Glutamatergic neuron (in vitro differentiated cells): ENCODE measurements around the gene SMG1. TPM values are rescaled to one million over a fixed set of nuclear protein-coding genes. Genes with fewer than 3 reads are reported as not detected.

ENCODE experiments used
- DNase-seq: peaks from one replicate; pipeline ENCODE4 v3.0.0; 2022
- H3K27ac Mint-ChIP-seq: one replicate; pipeline ENCODE4 v1.8.0; 2020; ENCODE audit warnings: mild to moderate bottlenecking, mixed read lengths, inconsistent platforms; ENCODE audit not compliant: unreplicated experiment
- H3K27me3 Mint-ChIP-seq: one replicate; pipeline ENCODE4 v1.8.0; 2020; ENCODE audit warnings: mild to moderate bottlenecking, moderate library complexity, mixed read lengths, inconsistent platforms; ENCODE audit not compliant: unreplicated experiment
- H3K36me3 Mint-ChIP-seq: one replicate; pipeline ENCODE4 v1.8.0; 2020; ENCODE audit warnings: mild to moderate bottlenecking, mixed read lengths, inconsistent platforms; ENCODE audit not compliant: unreplicated experiment
- H3K4me1 Mint-ChIP-seq: one replicate; pipeline ENCODE4 v1.8.0; 2020; ENCODE audit warnings: mild to moderate bottlenecking, low read depth, mixed read lengths, inconsistent platforms; ENCODE audit not compliant: unreplicated experiment
- H3K4me3 Mint-ChIP-seq: one replicate; pipeline ENCODE4 v1.8.0; 2020; ENCODE audit warnings: mild to moderate bottlenecking, mixed read lengths, inconsistent platforms; ENCODE audit not compliant: unreplicated experiment
- H3K9me3 Mint-ChIP-seq: one replicate; pipeline ENCODE4 v1.8.0; 2020; ENCODE audit warnings: mild to moderate bottlenecking, moderate library complexity, mixed read lengths, inconsistent platforms; ENCODE audit not compliant: unreplicated experiment
- CTCF ChIP-seq: fragments of 200-600 bp; sonication (generic); IDR thresholded peaks from one replicate; pipeline ENCODE4 v1.5.0; 2021; ENCODE audit not compliant: partially characterized antibody, unreplicated experiment
- total RNA-seq: library from RNA; stranded (reverse); fragmentation: NEBNext Ultra II Directional; extraction: Animal tissue kit (Norgen Biotek cat#: 25700); gene quantifications from one replicate; pipeline ENCODE4 v1.2.1, GENCODE V29; 2021; ENCODE audit not compliant: unreplicated experiment

SMG1 gene
- total RNA-seq, 1 donor from 2014 or later, result 82.1 TPM

GRCh38 chr16:18950469-18951185 lies 24.4 kb upstream of the SMG1 start:
- Mint-ChIP-seq H3K4me1 (no peaks in the 10 kb centered on the region), H3K27me3 (no peaks in the 10 kb centered on the region), H3K27ac (no peak overlapping the region), H3K4me3 (no peak overlapping the region), H3K36me3 (no peaks in the 10 kb centered on the region), H3K9me3 (no peaks in the 10 kb centered on the region)
- no peak for DNase-seq
- TF ChIP-seq CTCF, result no peak

GRCh38 chr16:18948372-18949020 lies 22.3 kb upstream of the SMG1 start:
- Mint-ChIP-seq H3K4me3 (no peak overlapping the region), H3K36me3 (no peaks in the 10 kb centered on the region), H3K27ac (no peak overlapping the region), H3K27me3 (peaks cover 2% of the 10 kb centered on the region), H3K4me1 (no peaks in the 10 kb centered on the region), H3K9me3 (peaks cover 2% of the 10 kb centered on the region)
- DNase-seq, result no peak
- no peak for TF ChIP-seq CTCF

- no peak for DNase-seq
- Mint-ChIP-seq H3K27me3 (peaks cover 2% of the 10 kb centered on the region), H3K27ac (no peak overlapping the region), H3K4me1 (no peaks in the 10 kb centered on the region), H3K4me3 (no peak overlapping the region), H3K9me3 (peaks cover 3% of the 10 kb centered on the region), H3K36me3 (no peaks in the 10 kb centered on the region)
- no peak for TF ChIP-seq CTCF
Observed at GRCh38 chr16:18945233-18945632, 19.0 kb upstream of the SMG1 start.

GRCh38 chr16:18943414-18943813 lies 17.2 kb upstream of the SMG1 start:
- Mint-ChIP-seq H3K36me3 (no peaks in the 10 kb centered on the region), H3K27me3 (peaks cover 2% of the 10 kb centered on the region), H3K9me3 (peaks cover 3% of the 10 kb centered on the region), H3K4me3 (no peak overlapping the region), H3K27ac (no peak overlapping the region), H3K4me1 (no peaks in the 10 kb centered on the region)
- no peak for DNase-seq
- no peak for TF ChIP-seq CTCF

GRCh38 chr16:18942061-18942460 lies 15.9 kb upstream of the SMG1 start:
- H3K4me3 Mint-ChIP-seq, result no peak overlapping the region
- no peaks in the 10 kb centered on the region for H3K36me3 Mint-ChIP-seq
- no peak for TF ChIP-seq CTCF

More at GRCh38 chr16:18942061-18942460, 15.9 kb upstream of the SMG1 start:
- H3K4me1 Mint-ChIP-seq, result no peaks in the 10 kb centered on the region
- peaks cover 3% of the 10 kb centered on the region for H3K9me3 Mint-ChIP-seq
- H3K27me3 Mint-ChIP-seq, result peaks cover 2% of the 10 kb centered on the region
- no peak overlapping the region for H3K27ac Mint-ChIP-seq
- no peak for DNase-seq
